Kidney epithelial cell (primary cell): Measurements from ENCODE around the gene LSM8. TPM values are rescaled to one million over a fixed set of nuclear protein-coding genes. Genes with fewer than 3 reads are reported as not detected.

ENCODE experiments used
- DNase-seq: peaks from one replicate; pipeline ENCODE4 v3.0.0-alpha.2; 2010; ENCODE audit warnings: low read depth
- H3K27me3 ChIP-seq: 2 replicates; pipeline ENCODE4 v1.6.0; 2011; ENCODE audit warnings: low read length; ENCODE audit not compliant: control insufficient read depth, insufficient read depth
- H3K36me3 ChIP-seq: 2 replicates; pipeline ENCODE4 v1.5.1; 2011; ENCODE audit warnings: low read length; ENCODE audit not compliant: control insufficient read depth, insufficient read depth
- H3K4me3 ChIP-seq: 2 replicates; pipeline ENCODE4 v1.5.1; 2011; ENCODE audit warnings: low read depth, mild to moderate bottlenecking, control low read depth, low read length
- CTCF ChIP-seq: IDR thresholded peaks from 2 replicates; pipeline ENCODE4 v1.5.1; 2011; ENCODE audit warnings: mild to moderate bottlenecking, moderate library complexity, low read length, control low read depth, inconsistent platforms; ENCODE audit not compliant: insufficient read depth, poor library complexity, severe bottlenecking
- total RNA-seq: library from RNA; depleted of rRNA; stranded (reverse); fragments of >200 nt; gene quantifications from 2 replicates; pipeline ENCODE4 v1.2.3, GENCODE V29; 2015

LSM8 gene
- total RNA-seq, 1 donor from 2014 or later = 50.9 TPM

GRCh38 chr7:118185163-118185860, 1.3 kb downstream of the LSM8 start:
- no peak for TF ChIP-seq CTCF
- H3K4me3 ChIP-seq = peak overlapping the region; percentile 70
- H3K36me3 ChIP-seq = no peaks in the 10 kb centered on the region
- no peak for DNase-seq
- no peaks in the 10 kb centered on the region for H3K27me3 ChIP-seq

- Histone ChIP-seq H3K4me3 (no peak overlapping the region), H3K27me3 (no peaks in the 10 kb centered on the region), H3K36me3 (no peaks in the 10 kb centered on the region)
- no peak for DNase-seq
- TF ChIP-seq CTCF = no peak
These were observed 2.5 kb downstream of the LSM8 start for GRCh38 chr7:118186501-118186900.

GRCh38 chr7:118194571-118194970, 10.6 kb downstream of the LSM8 start:
- Histone ChIP-seq H3K36me3 (no peaks in the 10 kb centered on the region), H3K27me3 (no peaks in the 10 kb centered on the region), H3K4me3 (no peak overlapping the region)
- TF ChIP-seq CTCF = no peak
- DNase-seq = no peak

- H3K4me3 ChIP-seq = no peak overlapping the region
- no peaks in the 10 kb centered on the region for H3K27me3 ChIP-seq
- H3K36me3 ChIP-seq = no peaks in the 10 kb centered on the region
- DNase-seq = no peak
- peak; percentile 70 for TF ChIP-seq CTCF
These were observed 12.0 kb downstream of the LSM8 start for GRCh38 chr7:118195837-118196474.

GRCh38 chr7:118202061-118202460, 18.1 kb downstream of the LSM8 start:
- no peaks in the 10 kb centered on the region for H3K36me3 ChIP-seq
- H3K27me3 ChIP-seq = no peaks in the 10 kb centered on the region
- no peak for TF ChIP-seq CTCF
- DNase-seq = no peak
- H3K4me3 ChIP-seq = no peak overlapping the region
